ENCODE data around the gene ELAVL3. TPM values are rescaled to one million over a fixed set of nuclear protein-coding genes. Genes with fewer than 3 reads are reported as not detected.
A peak's percentile ranks its signal among the peaks of the same experiment; 100 is the strongest.
"Not testable (repeated sequence)": the region's sequence is repeated elsewhere in the genome, so short reads cannot be mapped to it uniquely, and the experiment has no call there.

ELAVL3 gene
- total RNA-seq, 1 experiment from 2014 or later: 1.4 TPM

- peaks cover 19% of the 10 kb centered on the region for H3K4me1 Mint-ChIP-seq
- TF ChIP-seq FOXK1 (CRISPR knock-in tag; IDR thresholded peaks at IDR 0.05): no peak
- ChIA-PET POLR2A (no interaction called here), CTCF (interaction anchor here (0.7 to 2.4 kb wide), 4 partner anchors 22 to 74 kb away, joined by 3 to 7 read pairs (median 3); partner anchors contain the start of genes ELAVL3, ODAD3 and PRKCSH)
- no peak for DNase-seq (ENCODE audit: low spot score)
- ATAC-seq: no peak
- no peak overlapping the region for H3K4me3 Mint-ChIP-seq
- no peaks in the 10 kb centered on the region for H3K9me3 Mint-ChIP-seq
- H3K36me3 Mint-ChIP-seq: no peaks in the 10 kb centered on the region
- no peak overlapping the region for H3K27ac Mint-ChIP-seq
- no peaks in the 10 kb centered on the region for H3K27me3 Mint-ChIP-seq (ENCODE audit: low read depth)
Observed at GRCh38 chr19:11457115-11457514, 23.7 kb downstream of the ELAVL3 start.

- H3K4me3 Mint-ChIP-seq: no peak overlapping the region
- peaks cover 23% of the 10 kb centered on the region for H3K4me1 Mint-ChIP-seq
- POLR2A ChIA-PET: no interaction called here
- no peak overlapping the region for H3K27ac Mint-ChIP-seq
- no peaks in the 10 kb centered on the region for H3K27me3 Mint-ChIP-seq (ENCODE audit: low read depth)
- DNase-seq (ENCODE audit: low spot score): no peak
- H3K9me3 Mint-ChIP-seq: no peaks in the 10 kb centered on the region
- ATAC-seq: no peak
- CTCF ChIA-PET: interaction anchor here (1.0 to 1.7 kb wide), 2 partner anchors 26 to 73 kb away, joined by 4 to 12 read pairs; no protein-coding TSS in a partner anchor
- H3K36me3 Mint-ChIP-seq: no peaks in the 10 kb centered on the region
- TF ChIP-seq ATF1 (CRISPR knock-in tag; IDR thresholded peaks at IDR 0.05) (no peak), ZNF138 (CRISPR knock-in tag; conservative IDR thresholded peaks at IDR 0.05) (no peak), ZNF121 (CRISPR knock-in tag; IDR thresholded peaks at IDR 0.05) (peak; percentile 87), GTF2I (CRISPR knock-in tag; conservative IDR thresholded peaks at IDR 0.05) (peak; percentile 54; the same call in 1 of the 2 replicates)
- TF ChIP-seq, protein P1, sequence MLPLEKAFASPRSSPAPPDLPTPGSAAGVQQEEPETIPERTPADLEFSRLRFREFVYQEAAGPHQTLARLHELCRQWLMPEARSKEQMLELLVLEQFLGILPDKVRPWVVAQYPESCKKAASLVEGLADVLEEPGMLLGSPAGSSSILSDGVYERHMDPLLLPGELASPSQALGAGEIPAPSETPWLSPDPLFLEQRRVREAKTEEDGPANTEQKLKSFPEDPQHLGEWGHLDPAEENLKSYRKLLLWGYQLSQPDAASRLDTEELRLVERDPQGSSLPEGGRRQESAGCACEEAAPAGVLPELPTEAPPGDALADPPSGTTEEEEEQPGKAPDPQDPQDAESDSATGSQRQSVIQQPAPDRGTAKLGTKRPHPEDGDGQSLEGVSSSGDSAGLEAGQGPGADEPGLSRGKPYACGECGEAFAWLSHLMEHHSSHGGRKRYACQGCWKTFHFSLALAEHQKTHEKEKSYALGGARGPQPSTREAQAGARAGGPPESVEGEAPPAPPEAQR (CRISPR knock-in tag; IDR thresholded peaks at IDR 0.05): no peak
Observed at GRCh38 chr19:11456659-11457058, 24.2 kb downstream of the ELAVL3 start.

DNA sequence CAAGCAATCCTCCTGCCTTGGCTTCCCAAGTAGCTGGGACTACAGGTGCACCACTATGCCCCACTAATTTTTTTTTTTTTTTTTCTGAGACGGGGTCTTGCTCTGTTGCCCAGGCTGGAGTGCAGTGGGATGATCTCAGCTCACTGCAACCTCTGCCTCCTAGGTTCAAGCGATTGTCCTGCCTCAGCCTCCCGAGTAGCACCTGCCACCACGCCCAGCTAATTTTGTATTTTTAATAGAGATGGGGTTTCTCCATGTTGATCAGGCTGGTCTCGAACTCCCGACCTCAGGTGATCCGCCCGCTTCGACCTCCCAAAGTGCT lies 25.7 kb downstream of the ELAVL3 start:
- ATAC-seq; H3K36me3 Mint-ChIP-seq; DNase-seq (ENCODE audit: low spot score); H3K4me3 Mint-ChIP-seq; H3K27me3 Mint-ChIP-seq (ENCODE audit: low read depth); H3K27ac Mint-ChIP-seq; POLR2A ChIA-PET; H3K9me3 Mint-ChIP-seq: not testable (repeated sequence)
- CTCF ChIA-PET: interaction anchor here (1.7 kb wide), 1 partner anchor 27 kb away, joined by 12 read pairs; no protein-coding TSS in a partner anchor
- H3K4me1 Mint-ChIP-seq: peaks cover 28% of the 10 kb centered on the region

- TF ChIP-seq CBFB (CRISPR knock-in tag; IDR thresholded peaks at IDR 0.05; ENCODE audit: low read depth) (no peak), HMGA2 (CRISPR knock-in tag; IDR thresholded peaks at IDR 0.05) (no peak)
- TF ChIP-seq, protein P2, sequence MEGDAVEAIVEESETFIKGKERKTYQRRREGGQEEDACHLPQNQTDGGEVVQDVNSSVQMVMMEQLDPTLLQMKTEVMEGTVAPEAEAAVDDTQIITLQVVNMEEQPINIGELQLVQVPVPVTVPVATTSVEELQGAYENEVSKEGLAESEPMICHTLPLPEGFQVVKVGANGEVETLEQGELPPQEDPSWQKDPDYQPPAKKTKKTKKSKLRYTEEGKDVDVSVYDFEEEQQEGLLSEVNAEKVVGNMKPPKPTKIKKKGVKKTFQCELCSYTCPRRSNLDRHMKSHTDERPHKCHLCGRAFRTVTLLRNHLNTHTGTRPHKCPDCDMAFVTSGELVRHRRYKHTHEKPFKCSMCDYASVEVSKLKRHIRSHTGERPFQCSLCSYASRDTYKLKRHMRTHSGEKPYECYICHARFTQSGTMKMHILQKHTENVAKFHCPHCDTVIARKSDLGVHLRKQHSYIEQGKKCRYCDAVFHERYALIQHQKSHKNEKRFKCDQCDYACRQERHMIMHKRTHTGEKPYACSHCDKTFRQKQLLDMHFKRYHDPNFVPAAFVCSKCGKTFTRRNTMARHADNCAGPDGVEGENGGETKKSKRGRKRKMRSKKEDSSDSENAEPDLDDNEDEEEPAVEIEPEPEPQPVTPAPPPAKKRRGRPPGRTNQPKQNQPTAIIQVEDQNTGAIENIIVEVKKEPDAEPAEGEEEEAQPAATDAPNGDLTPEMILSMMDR (IDR thresholded peaks at IDR 0.05): peak; percentile 46; the same call in 1 of the 2 replicates
- H3K4me1 Mint-ChIP-seq: peaks cover 28% of the 10 kb centered on the region
- ChIA-PET CTCF (interaction anchor here (1.8 to 2.4 kb wide), 7 partner anchors 10 to 160 kb away, joined by 6 to 27 read pairs (median 10); partner anchors contain the start of genes ELAVL3, EPOR, ODAD3 and PRKCSH), POLR2A (no interaction called here)
- peak; percentile 64 for DNase-seq (ENCODE audit: low spot score)
- no peaks in the 10 kb centered on the region; the same call in 1 of the 2 replicates for H3K27me3 Mint-ChIP-seq (ENCODE audit: low read depth)
- peak overlapping the region; percentile 93 for H3K27ac Mint-ChIP-seq
- no peaks in the 10 kb centered on the region for H3K9me3 Mint-ChIP-seq
- peaks cover 2% of the 10 kb centered on the region; the same call in 1 of the 2 replicates for H3K36me3 Mint-ChIP-seq
- ATAC-seq: peak; percentile 49
- H3K4me3 Mint-ChIP-seq: no peak overlapping the region; the same call in 1 of the 2 replicates
Observed at GRCh38 chr19:11453468-11454341, 27.1 kb downstream of the ELAVL3 start.

GRCh38 chr19:11452620-11453310 lies 28.1 kb downstream of the ELAVL3 start:
- peak overlapping the region; percentile 83; the same call in 1 of the 2 replicates for H3K27ac Mint-ChIP-seq
- TF ChIP-seq NR2C2 (CRISPR knock-in tag; IDR thresholded peaks at IDR 0.05) (no peak), SMAD3 (CRISPR knock-in tag; IDR thresholded peaks at IDR 0.05; ENCODE audit: borderline replicate concordance) (no peak), ZNF416 (CRISPR knock-in tag; IDR thresholded peaks at IDR 0.05) (no peak)
- TF ChIP-seq, protein P3, sequence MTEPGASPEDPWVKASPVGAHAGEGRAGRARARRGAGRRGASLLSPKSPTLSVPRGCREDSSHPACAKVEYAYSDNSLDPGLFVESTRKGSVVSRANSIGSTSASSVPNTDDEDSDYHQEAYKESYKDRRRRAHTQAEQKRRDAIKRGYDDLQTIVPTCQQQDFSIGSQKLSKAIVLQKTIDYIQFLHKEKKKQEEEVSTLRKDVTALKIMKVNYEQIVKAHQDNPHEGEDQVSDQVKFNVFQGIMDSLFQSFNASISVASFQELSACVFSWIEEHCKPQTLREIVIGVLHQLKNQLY (CRISPR knock-in tag; IDR thresholded peaks at IDR 0.05): no peak
- TF ChIP-seq, protein P4, sequence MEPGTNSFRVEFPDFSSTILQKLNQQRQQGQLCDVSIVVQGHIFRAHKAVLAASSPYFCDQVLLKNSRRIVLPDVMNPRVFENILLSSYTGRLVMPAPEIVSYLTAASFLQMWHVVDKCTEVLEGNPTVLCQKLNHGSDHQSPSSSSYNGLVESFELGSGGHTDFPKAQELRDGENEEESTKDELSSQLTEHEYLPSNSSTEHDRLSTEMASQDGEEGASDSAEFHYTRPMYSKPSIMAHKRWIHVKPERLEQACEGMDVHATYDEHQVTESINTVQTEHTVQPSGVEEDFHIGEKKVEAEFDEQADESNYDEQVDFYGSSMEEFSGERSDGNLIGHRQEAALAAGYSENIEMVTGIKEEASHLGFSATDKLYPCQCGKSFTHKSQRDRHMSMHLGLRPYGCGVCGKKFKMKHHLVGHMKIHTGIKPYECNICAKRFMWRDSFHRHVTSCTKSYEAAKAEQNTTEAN (CRISPR knock-in tag; IDR thresholded peaks at IDR 0.05): no peak
- ChIA-PET CTCF (interaction anchor here (0.5 to 2.4 kb wide), 28 partner anchors 9 to 791 kb away, joined by 3 to 37 read pairs (median 6); partner anchors contain the start of genes CCDC159, ECSIT, ELAVL3 and EPOR), POLR2A (interaction anchor here (1.1 kb wide), 1 partner anchor 30 kb away, joined by 8 read pairs; no protein-coding TSS in a partner anchor)
- DNase-seq (ENCODE audit: low spot score): peak; percentile 50
- H3K4me3 Mint-ChIP-seq: peak overlapping the region; percentile 38
- no peak; the same call in 1 of the 2 replicates for ATAC-seq
- peaks cover 2% of the 10 kb centered on the region; the same call in 1 of the 2 replicates for H3K36me3 Mint-ChIP-seq
- no peaks in the 10 kb centered on the region; the same call in 1 of the 2 replicates for H3K27me3 Mint-ChIP-seq (ENCODE audit: low read depth)
- H3K4me1 Mint-ChIP-seq: peaks cover 28% of the 10 kb centered on the region
- H3K9me3 Mint-ChIP-seq: no peaks in the 10 kb centered on the region

Measured in WTC11 (cell line).